Motor neuron (in vitro differentiated cells): ENCODE results near the gene ZSWIM5. TPM values are rescaled to one million over a fixed set of nuclear protein-coding genes. Genes with fewer than 3 reads are reported as not detected.
"Not testable (repeated sequence)": the region's sequence is repeated elsewhere in the genome, so short reads cannot be mapped to it uniquely, and the experiment has no call there.

Experiments
- ATAC-seq, 8 experiments: fragments of 200-7000 bp; cut with Tn5 transposase; replicated peaks in 6 of 8; 2 replicates each; pipeline ENCODE4 v1.8.0; 2021; ENCODE audit warnings: mild to moderate bottlenecking in 8 of 8, moderate library complexity in 8 of 8
- H3K27ac ChIP-seq, 2 donors: fragments of 250-450 bp; sonication (Bioruptor Pico); 2 replicates each; pipeline ENCODE4 v1.9.0; 2021; ENCODE audit warnings: antibody characterized with exemption in 2 of 2, mild to moderate bottlenecking in 2 of 2, moderate library complexity in 1 of 2
- H3K4me1 ChIP-seq, 2 donors: fragments of 250-450 bp; sonication (Bioruptor Pico); replicated peaks in 1 of 2; 2 replicates each; pipeline ENCODE4 v1.6.1; 2021; ENCODE audit warnings: antibody characterized with exemption in 2 of 2, mild to moderate bottlenecking in 2 of 2, moderate library complexity in 1 of 2
- H3K4me3 ChIP-seq, 5 donors: fragments of 250-450 bp; sonication (Bioruptor Pico); 2 replicates each; pipeline ENCODE4 v1.9.0; 2021; ENCODE audit warnings: antibody characterized with exemption in 5 of 5, mild to moderate bottlenecking in 5 of 5, moderate library complexity in 4 of 5
- WGBS, 10 experiments: fragments of 450-650 bp; shearing (Covaris generic); methylation state at CpG; one replicate each; pipeline ENCODE4 v1.0.0; 2022; 5-methylcytosine and 5-hydroxymethylcytosine counted together
- in situ Hi-C, 9 experiments: fragments of 400-800 bp; cut with MboI; loops; one replicate each; pipeline ENCODE4 v1.15.0; 2021; ENCODE audit warnings: low sequenced_read_pairs in 9 of 9, low pct_unique_long_range_greater_than_20kb in 2 of 9; ENCODE audit not compliant: unreplicated experiment in 9 of 9
- total RNA-seq, 8 experiments: library from RNA; unstranded; fragments of 300-600 nt; gene quantifications; 2 replicates each; pipeline versions ENCODE4 v1.2.3 to v1.2.4, GENCODE V29; 2022

The ZSWIM5 gene
- total RNA-seq, 8 experiments from 2014 or later = 0.35 to 30.9 (median 15.2) TPM

DNA sequence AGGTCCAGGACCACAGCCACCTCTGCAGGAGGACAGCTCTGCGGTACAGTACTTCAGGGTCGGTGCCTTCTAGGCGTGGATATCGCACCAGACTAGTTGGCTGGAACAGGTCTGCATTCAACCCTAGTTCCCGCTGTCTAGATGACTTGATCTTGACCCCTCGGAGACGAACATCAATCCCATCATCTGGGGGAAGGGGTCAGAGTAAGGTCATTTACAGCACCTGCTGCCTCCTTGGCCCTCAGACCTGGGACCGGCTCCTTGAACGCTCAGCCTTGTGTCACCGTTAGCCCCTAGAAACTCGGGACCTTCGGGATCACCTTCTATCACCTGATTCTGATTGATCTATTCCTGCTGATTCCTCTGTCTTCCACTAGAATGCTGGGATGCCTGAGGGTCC, 197.9 kb downstream of the ZSWIM5 start:
- no peak overlapping the region for H3K4me3 ChIP-seq
- in situ Hi-C loops = loop anchor here in 7 of 9 experiments (10.0 to 25.0 kb wide), 5 partner anchors 171 to 479 kb away; partner anchors contain the start of genes TESK2 (in 3 of the 7) and PTCH2 (in 1 of the 7)
- WGBS, 10 experiments = 83 to 100% (median 90%) methylated on average over 2 to 9 of the region's 12 CpGs; no CpG with 5 or more reads in 4 of the 10 experiments
- peaks cover 10 to 21% of the 10 kb centered on the region in 2 donors for H3K4me1 ChIP-seq
- no peak for ATAC-seq
- no peak overlapping the region for H3K27ac ChIP-seq

DNA sequence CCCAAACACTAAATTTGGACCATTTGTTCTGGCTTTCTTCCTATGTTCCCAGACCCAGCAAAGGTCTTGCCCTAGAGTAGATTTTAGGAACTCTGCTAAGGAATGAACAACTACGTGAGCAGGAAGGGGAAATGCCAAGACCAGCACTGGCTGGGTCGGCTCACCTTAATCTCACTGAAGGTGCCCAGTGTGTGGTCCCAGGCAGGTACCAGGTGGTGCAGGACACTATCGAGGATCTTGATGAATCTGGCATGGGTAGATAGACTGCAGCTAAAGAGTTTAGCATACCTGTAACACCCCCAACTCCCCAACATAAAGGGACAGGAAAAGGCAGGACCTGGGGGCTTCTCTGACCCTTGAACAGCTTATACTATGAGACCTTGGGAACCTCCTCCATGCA, 198.3 kb downstream of the ZSWIM5 start:
- no peak for ATAC-seq
- peaks cover 10 to 17% of the 10 kb centered on the region in 2 donors for H3K4me1 ChIP-seq
- in situ Hi-C loops = loop anchor here in 7 of 9 experiments (10.0 to 25.0 kb wide), 5 partner anchors 171 to 479 kb away; partner anchors contain the start of genes TESK2 (in 3 of the 7) and PTCH2 (in 1 of the 7)
- H3K4me3 ChIP-seq = no peak overlapping the region
- H3K27ac ChIP-seq = no peak overlapping the region
- 71 to 100% (median 89%) methylated on average over 1 to 3 of the region's 3 CpGs; no CpG with 5 or more reads in 4 of the 10 experiments for WGBS, 10 experiments

DNA sequence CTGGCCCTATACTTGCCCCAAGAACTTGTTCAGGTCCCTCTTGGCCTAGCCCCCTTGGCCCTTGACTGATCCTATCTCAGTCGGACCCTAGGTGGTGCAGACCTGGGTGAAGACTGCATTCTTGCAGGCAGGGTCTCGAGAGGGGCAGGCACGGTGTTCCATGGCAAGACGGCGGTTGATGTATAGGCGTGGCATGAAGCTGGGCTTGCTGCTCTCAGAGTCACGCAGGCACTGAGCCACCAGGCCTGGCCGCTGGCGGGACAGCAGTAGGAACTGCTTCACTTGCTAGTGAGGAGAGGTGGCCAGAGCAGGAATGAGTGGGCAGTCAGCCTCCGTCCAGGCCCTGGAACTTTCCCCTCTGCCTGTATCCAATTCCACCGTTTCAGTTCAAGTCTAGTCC, 199.1 kb downstream of the ZSWIM5 start:
- no peak overlapping the region for H3K4me3 ChIP-seq
- in situ Hi-C loops = loop anchor here in 7 of 9 experiments (10.0 to 25.0 kb wide), 5 partner anchors 170 to 480 kb away; partner anchors contain the start of genes TESK2 (in 3 of the 7) and PTCH2 (in 1 of the 7)
- 67 to 92% (median 83%) methylated on average over 2 to 5 of the region's 11 CpGs; no CpG with 5 or more reads in 3 of the 10 experiments for WGBS, 10 experiments
- peaks cover 10 to 14% of the 10 kb centered on the region in 2 donors for H3K4me1 ChIP-seq
- H3K27ac ChIP-seq = no peak overlapping the region
- no peak for ATAC-seq

DNA sequence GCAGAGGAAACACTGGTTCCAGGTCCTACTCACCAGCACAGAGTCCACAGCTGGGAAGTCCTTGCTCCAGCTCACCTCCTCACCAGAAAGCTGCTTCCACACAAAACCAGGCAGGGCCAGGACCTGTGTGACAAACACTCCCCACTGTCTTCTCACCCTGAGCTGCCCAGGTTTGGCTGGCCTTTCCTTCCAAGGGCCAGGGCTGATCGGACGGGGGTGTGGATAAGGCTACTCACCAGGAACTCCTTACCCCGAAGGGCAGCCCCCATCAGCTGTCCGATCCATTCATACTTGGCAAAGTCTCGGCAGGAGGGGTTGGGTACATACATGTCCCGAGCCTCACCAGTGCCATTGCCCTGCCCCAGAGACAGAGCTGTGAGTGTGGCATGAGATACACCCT, 200.6 kb downstream of the ZSWIM5 start:
- in situ Hi-C loops = loop anchor here in 7 of 9 experiments (10.0 to 25.0 kb wide), 5 partner anchors 168 to 482 kb away; partner anchors contain the start of genes TESK2 (in 3 of the 7) and PTCH2 (in 1 of the 7)
- WGBS, 10 experiments = 53 to 100% (median 89%) methylated on average over 2 to 6 of the region's 6 CpGs; no CpG with 5 or more reads in 3 of the 10 experiments
- ATAC-seq = no peak
- Histone ChIP-seq H3K4me3 (no peak overlapping the region), H3K4me1 (peaks cover 4 to 8% of the 10 kb centered on the region in 2 donors), H3K27ac (no peak overlapping the region)

DNA sequence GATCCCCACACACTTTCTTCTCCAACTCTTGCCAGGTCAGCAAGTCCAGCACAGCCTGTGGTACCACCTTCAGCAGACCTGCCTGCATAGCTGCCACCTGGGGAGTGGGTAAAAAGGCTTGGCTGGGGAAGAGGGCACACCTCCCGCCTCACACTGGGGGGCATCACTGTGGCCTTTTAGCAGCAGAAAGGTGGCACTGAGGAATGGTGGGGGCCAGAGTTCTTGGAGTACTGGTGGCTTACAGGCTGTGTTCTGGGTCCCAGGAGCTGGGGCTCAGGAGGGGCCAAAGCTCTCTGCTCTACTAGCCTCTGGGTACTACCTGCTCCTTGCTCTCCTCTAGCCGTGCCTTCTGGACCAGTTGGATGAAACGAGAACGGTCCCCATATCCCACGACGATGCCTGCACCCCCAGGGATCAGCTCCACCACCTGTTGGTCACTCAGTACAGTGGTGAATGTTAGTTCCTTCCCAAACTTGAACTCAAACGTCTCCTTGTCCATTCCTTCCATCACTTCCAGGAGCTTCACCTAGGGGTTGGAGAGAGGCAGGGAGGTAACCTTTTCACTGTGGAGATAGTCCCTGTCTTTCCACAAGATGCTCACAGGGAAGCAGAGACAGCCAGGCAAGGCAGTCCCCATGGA, 202.0 kb downstream of the ZSWIM5 start:
- H3K4me1 ChIP-seq = peaks cover 0 to under 1% of the 10 kb centered on the region in 2 donors
- 20 to 92% (median 84%) methylated on average over 1 to 7 of the region's 7 CpGs; no CpG with 5 or more reads in 4 of the 10 experiments for WGBS, 10 experiments
- in situ Hi-C loops = loop anchor here in 7 of 9 experiments (10.0 to 25.0 kb wide), 5 partner anchors 167 to 483 kb away; partner anchors contain the start of genes TESK2 (in 3 of the 7) and PTCH2 (in 1 of the 7)
- no peak overlapping the region for H3K4me3 ChIP-seq
- H3K27ac ChIP-seq = no peak overlapping the region
- no peak for ATAC-seq

DNA sequence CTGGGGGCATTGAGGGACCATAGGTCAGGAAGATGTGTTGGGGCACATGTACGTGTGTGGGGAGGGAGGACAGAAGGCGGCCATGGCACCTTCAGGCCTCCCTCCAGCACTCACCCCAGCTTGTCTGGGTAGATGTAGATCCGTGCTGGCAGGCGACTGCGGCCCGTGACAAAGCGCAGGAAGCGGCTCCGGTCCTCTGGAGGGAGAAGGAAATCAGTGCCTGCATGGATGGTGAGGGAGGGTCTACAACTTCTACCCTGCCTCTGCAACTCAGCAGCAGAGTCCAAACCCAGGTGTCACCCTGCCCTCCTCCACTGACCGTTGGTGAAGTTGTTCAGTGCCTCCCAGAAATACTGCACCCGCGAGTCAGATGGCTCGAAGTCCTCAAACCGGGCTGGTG, 202.7 kb downstream of the ZSWIM5 start:
- no peak overlapping the region for H3K27ac ChIP-seq
- 56 to 100% (median 92%) methylated on average over 2 to 12 of the region's 14 CpGs; no CpG with 5 or more reads in 3 of the 10 experiments for WGBS, 10 experiments
- no peak overlapping the region for H3K4me3 ChIP-seq
- no peaks in the 10 kb centered on the region for H3K4me1 ChIP-seq
- in situ Hi-C loops = loop anchor here in 7 of 9 experiments (10.0 to 25.0 kb wide), 5 partner anchors 166 to 484 kb away; partner anchors contain the start of genes TESK2 (in 3 of the 7) and PTCH2 (in 1 of the 7)
- ATAC-seq = peak in 2 of 8 experiments; percentile 11 to 20

DNA sequence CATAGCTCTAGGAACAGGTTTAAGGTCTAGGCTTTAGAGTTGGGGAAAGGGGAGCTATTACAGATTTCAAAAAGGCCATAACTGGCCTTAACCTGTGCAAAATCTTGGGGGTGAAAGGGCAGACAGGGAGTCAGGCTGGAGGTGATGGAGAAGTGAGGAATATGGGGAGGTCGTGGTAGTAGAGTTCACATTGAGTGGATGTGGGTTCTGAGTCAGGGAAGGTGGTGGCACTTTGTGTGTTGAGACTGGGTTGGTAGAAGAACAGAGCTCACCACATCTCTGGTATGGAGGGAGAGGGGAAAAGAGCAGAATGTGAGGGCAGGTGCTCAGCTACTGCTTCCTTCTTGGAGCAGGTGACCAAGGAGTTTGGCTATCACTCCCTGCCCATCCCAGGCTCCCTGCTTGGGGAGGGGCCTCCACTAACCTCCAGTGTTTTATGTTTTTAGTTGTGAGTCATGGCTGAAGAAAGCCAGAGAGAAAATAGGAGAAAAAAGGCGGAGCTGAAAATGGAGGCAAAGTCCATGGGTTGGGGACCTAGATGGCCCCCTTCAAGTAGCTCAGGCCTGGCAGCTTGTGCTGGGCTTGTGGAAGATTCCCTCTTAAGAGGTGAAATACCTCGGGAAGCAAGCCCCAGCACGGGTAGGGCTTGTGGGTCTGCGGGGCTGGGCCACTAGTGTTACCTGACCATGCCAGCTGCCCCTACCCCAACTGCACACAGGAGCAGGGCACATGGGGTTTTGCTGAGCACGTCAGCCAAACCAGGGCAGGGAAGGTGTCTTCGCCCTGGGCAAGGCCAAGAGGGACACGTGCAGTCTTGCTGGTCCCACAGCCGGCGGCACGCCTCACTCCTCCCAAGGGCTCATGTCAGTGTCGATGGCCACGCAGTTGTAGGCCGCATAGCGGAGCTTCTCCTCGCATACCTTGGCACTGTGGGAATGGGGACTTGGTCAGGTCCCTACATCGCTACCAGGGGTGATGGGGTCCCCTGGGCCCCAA, 203.5 kb downstream of the ZSWIM5 start:
- Histone ChIP-seq H3K4me3 (no peak overlapping the region), H3K27ac (no peak overlapping the region), H3K4me1 (no peaks in the 10 kb centered on the region)
- ATAC-seq = peak in 2 of 8 experiments; percentile 9 to 54
- in situ Hi-C loops = loop anchor here in 7 of 9 experiments (10.0 to 25.0 kb wide), 5 partner anchors 166 to 484 kb away; partner anchors contain the start of genes TESK2 (in 3 of the 7) and PTCH2 (in 1 of the 7)
- WGBS, 10 experiments = 67 to 100% (median 83%) methylated on average over 1 to 7 of the region's 17 CpGs; no CpG with 5 or more reads in 4 of the 10 experiments

DNA sequence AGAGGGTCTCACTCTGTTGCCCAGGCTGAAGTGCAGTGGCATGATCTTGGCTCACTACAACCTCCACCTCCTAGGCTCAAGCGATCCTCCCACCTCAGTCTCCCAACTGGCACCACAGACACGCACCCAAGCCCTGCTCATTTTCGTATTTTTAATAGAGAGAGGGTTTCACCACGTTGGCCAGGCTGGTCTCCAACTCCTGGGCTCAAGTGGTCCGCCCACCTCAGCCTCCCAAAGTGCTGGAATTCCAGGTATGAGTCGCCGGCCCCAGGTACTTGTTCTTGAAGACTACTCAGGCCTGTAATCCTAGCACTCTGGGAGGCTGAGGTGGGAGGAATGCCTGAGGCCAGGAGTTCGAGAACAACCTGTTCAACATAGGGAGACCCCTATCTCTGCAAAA, 204.8 kb downstream of the ZSWIM5 start:
- H3K4me3 ChIP-seq, H3K27ac ChIP-seq, H3K4me1 ChIP-seq, ATAC-seq: not testable (repeated sequence)
- WGBS, 10 experiments = 63 to 100% (median 91%) methylated on average over 1 to 8 of the region's 8 CpGs; no CpG with 5 or more reads in 3 of the 10 experiments
- in situ Hi-C loops = loop anchor here in 7 of 9 experiments (10.0 to 25.0 kb wide), 5 partner anchors 164 to 486 kb away; partner anchors contain the start of genes TESK2 (in 3 of the 7) and PTCH2 (in 1 of the 7)

DNA sequence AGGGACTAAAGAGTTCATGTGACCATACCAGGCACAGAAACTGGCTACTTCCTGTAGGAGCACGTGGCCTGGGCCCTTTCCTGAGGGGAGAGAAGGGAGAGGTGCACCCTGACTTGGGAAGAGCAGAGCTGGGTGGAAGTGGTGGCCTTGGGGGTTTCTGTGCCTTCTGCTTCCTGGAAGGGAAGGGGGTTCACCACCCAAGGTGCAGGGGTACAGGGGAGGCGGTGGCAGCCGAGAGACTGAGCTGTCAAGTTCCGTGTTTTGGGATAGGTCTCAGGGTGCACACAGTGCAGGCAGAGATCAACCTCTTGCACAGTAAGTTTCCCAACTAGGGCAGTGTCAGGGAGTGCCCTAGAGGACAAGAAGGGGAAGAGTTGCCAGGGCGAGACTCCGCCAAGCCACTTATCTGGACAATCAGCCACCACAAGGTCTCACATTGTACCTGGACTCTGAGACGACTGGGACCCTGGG, 205.4 kb downstream of the ZSWIM5 start:
- Histone ChIP-seq H3K27ac (no peak overlapping the region), H3K4me3 (no peak overlapping the region), H3K4me1 (no peaks in the 10 kb centered on the region)
- in situ Hi-C loops = loop anchor here in 7 of 9 experiments (10.0 to 25.0 kb wide), 5 partner anchors 164 to 486 kb away; partner anchors contain the start of genes TESK2 (in 3 of the 7) and PTCH2 (in 1 of the 7)
- 0 to 94% (median 78%) methylated on average over 1 to 4 of the region's 7 CpGs; no CpG with 5 or more reads in 5 of the 10 experiments for WGBS, 10 experiments
- peak in 7 of 8 experiments; percentile 16 to 45 (median 23) for ATAC-seq

DNA sequence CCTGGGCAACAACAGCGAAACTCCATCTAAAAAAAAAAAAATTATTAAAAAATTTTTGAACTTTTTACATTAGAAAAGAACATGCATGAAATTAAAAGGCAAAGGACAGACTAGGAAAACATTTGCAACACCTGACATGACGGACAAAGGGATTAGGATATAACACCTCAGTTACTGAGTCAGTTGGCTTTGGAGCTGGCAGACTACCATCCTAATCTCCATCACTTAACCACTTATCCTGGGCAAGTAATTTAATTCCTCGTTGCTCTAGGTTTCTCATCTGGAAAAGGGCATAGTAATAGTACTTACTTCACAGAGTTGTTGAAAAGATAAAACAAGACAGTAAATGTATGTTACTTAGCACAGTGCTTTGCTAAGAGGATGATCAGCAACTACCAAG, 207.2 kb downstream of the ZSWIM5 start:
- H3K4me3 ChIP-seq = no peak overlapping the region
- peaks cover 0 to 4% of the 10 kb centered on the region in 2 donors for H3K4me1 ChIP-seq
- 67 to 100% (median 83%) methylated on average over 1 to 3 of the region's 3 CpGs for WGBS, 10 experiments
- ATAC-seq = no peak
- in situ Hi-C loops = loop anchor here in 2 of 9 experiments (10.0 to 25.0 kb wide), 2 partner anchors 162 to 164 kb away; partner anchors contain the start of gene PTCH2 (in 1 of the 2)
- H3K27ac ChIP-seq = no peak overlapping the region

DNA sequence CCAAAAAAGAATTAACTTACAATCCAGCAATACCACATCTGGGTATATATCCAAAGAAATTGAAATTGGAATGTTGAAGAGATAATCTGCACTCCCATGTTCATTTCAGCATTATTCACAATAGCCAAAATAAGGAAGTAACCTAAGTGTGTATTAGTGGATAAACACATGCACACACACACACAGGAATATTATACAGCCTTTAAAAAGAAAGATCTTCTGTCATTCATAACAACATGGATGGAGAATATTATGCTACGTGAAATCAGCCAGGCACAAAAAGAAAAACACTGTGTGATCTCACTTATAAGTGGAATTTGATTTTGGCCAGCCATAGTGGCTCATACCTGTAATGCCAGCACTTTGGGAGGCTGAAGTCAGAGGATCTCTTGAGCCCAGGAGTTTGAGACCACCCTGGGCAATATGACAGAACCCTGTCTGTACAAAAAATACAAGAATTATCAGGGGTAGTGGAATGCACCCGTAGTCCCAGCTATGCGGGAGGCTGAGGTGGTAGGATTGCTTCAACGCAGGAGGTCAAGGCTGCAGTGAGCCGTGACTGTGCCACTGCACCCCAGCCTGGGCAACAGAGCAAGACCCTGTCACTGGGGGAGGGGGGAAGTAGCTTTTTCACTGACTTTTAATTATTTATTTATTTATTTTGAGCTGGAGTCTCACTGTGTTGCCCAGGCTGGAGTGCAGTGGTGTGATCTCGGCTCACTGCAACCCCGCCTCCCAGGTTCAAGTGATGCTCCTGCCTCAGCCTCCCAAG, 210.8 kb downstream of the ZSWIM5 start:
- 60 to 100% (median 89%) methylated on average over 1 to 7 of the region's 7 CpGs; no CpG with 5 or more reads in 2 of the 10 experiments for WGBS, 10 experiments

More for the DNA sequence above, 210.8 kb downstream of the ZSWIM5 start:
- no peak overlapping the region for H3K4me3 ChIP-seq
- in situ Hi-C loops = loop anchor here in 2 of 9 experiments (10.0 to 25.0 kb wide), 2 partner anchors 158 to 161 kb away; partner anchors contain the start of gene PTCH2 (in 1 of the 2)
- ATAC-seq = no peak
- H3K27ac ChIP-seq = no peak overlapping the region
- peaks cover 0 to 6% of the 10 kb centered on the region in 2 donors for H3K4me1 ChIP-seq
